Measurements from ENCODE around the gene SLX4IP.
"Not testable (repeated sequence)": the region's sequence is repeated elsewhere in the genome, so short reads cannot be mapped to it uniquely, and the experiment has no call there.

SLX4IP gene

DNA sequence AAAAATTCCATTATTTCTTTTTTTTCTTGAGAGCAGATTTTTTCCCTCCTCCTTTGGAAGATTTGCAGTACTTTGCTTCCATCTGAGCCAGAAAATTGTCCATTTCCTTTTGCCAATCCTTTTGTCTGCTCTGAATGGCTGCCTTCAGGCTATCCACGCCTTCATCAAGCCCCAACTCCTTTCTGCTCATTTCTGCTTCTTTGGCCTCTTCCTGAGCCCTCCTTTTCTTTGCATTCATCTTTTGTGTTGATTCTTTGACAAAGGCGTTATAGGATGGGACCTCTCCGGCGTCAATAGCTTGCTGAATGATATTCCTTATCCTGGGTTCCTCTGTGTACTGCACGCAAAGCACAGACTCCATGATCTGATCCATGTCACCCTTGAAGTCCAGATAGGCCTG, 178.3 kb downstream of the SLX4IP start:
- not testable (repeated sequence) for DNase-seq

- DNase-seq: no peak
These were observed 178.8 kb downstream of the SLX4IP start for GRCh38 chr20:10613911-10614310.

DNA sequence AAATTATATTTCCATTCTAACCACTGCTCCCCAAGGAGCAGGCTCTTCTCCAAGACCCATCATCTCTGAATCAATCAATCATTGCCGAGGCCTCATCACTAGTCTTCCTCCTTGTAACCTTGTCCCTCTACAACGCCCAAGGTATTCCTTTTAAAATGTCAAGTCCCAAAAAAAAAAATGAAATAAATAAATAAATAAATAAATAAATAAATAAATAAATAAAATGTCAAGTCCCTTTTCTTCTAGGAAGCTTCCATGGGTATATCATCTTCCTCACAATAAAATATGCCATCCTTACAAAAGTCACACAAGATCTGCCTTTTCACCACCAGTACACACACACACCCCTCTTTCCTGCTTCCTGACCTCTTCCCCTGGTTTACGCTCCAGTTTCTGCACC, 181.1 kb downstream of the SLX4IP start:
- DNase-seq: no peak

DNA sequence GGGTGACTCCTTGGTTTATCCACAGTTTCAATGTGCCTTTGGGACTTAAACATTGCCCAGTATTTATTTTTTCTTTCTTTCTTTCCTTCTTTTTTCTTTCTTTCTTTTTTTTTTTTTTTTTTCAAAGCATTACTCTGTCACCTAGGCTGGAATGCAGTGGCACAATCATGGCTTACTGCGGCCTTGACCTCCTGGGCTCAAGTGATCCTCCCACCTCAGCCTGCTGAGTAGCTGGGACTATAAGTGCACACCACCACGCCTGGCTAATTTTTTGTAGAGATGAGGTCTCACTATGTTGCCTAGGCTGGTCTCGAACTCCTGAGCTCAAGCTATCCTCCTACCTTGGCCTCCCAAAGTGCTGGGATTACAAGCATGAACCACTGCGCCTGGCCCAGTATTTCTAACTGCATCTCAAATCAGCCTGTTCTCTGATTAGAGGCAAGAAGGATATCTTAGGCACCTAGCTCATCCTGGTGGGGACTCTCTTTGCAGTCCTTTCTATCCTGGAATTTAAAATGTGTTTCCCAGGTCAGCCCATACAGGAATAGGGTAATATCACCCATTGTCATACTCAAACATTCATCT, 182.5 kb downstream of the SLX4IP start:
- DNase-seq: not testable (repeated sequence)

DNA sequence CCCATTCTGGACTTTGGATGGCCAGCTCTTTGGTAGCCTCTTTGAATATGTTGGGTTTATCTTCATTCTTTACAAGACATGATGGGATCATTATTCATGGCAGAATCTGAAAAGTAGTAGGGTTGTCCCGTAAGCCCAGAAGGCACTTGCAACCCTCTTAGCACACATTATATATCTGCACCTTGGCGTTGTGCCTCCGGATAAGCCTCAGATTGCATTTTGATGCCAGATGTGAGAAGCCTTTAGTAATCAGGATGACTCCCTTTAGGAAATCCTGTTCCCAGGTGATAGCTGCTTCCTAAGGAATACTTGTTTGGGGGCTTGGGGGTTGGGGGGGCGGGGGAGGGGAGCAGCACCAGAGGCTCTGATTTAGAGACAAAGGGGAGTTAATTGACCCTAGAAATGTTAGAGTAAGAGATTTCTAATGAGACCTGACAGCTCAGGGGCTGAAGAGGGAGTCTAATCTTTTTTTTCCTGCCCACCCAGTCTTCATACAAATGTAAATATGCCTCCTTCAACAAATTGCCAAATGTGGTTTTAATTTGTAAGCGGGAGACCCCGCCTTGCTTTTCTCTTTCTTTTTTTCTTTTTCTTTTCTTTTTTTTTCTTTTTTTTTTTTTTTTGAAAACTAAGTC, 183.6 kb downstream of the SLX4IP start:
- no peak for DNase-seq

- no peak for DNase-seq
These were observed 184.3 kb downstream of the SLX4IP start for GRCh38 chr20:10619427-10619826.

- no peak for DNase-seq
These were observed 186.0 kb downstream of the SLX4IP start for GRCh38 chr20:10621149-10621548.

DNA sequence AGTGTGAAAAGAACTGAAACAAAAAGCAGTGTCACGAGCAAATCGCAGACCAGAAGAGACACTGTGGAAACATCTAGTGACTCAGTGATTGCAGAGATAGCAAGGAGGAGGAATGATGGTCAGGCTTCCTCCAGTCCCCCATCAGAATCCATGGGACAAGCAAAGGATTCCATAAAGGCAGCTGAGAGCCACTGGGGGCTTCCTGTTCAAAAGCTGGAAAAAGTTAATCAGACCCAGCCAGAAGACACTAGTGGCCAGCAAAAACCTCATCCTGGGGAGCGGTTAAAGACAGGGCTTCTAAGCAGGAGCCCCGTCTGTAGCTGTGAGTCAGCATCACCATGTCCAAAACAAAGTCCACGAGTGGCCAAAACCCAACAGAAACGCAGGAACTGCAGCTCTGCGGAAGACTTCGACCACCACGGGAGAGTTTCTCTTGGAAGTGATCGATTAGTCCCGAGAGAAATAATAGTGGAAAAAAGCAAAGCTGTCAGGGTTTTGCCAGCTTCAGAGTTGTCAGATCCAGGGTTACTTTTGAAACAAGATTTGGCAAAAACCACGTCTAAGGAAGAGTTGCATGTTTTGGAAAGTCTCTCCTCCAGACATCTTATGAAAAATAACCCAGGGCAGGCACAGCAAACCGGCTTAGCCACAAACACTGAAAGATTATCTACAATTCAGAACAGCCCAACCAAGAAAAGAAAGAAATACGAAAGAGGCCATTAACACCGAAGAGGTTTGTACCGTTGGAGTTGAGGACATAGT, 187.7 kb downstream of the SLX4IP start:
- no peak for DNase-seq

- no peak for DNase-seq
These were observed 190.5 kb downstream of the SLX4IP start for GRCh38 chr20:10625641-10626040.

GRCh38 chr20:10626896-10627295, 191.8 kb downstream of the SLX4IP start:
- no peak for DNase-seq

DNA sequence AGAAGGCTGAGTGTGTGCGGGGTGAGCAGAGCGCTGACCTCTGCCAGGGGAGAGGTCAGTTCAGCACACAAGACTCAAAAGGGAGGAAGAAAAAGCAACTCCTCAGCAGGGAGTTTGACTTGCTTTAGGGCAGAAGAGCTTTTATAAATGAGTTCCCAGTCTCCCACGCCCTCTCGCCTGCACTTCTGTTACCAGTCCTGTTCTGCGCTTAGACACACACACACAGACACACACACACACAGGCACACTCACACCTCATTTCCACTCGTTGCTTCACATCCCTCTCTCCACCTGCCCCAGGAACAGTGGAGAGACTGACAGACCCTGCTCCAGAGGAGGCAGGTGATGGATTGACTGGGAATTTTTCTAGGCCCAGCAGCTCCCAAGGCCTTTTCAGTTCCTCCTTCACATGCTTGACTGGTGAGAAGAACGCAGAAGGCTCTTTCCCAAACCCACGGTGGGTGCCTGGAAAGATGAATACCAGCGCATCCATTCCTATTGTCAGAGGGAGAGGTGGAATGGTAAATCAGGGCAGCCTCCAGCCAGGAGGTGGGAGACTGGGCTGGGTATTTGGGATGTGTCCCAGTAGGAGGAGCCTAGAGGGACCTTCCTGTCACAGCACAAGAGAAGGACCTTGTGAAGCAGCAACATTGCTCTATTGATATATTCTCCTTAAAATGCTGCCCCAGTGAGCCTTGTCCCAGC, 195.0 kb downstream of the SLX4IP start:
- DNase-seq: no peak

DNA sequence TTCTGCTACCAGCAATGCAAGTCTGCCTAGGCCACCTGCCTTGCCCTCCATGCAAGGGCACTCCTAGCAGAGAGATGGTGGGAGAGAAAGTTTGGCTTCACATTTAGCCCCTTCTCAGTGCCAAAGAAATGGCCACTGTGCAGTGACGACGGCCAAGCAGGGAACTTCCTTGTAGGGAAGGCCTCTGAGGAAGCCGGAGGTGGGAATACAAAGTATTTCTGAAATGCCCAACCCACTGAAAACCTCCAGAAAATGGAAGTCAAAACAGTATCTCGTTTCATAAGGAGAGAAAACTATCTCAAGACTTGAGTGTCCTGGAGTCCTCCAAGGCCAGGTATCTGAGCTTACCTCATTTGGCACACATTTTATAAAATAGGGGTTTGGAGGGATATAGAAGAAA, 196.0 kb downstream of the SLX4IP start:
- DNase-seq: no peak

DNA sequence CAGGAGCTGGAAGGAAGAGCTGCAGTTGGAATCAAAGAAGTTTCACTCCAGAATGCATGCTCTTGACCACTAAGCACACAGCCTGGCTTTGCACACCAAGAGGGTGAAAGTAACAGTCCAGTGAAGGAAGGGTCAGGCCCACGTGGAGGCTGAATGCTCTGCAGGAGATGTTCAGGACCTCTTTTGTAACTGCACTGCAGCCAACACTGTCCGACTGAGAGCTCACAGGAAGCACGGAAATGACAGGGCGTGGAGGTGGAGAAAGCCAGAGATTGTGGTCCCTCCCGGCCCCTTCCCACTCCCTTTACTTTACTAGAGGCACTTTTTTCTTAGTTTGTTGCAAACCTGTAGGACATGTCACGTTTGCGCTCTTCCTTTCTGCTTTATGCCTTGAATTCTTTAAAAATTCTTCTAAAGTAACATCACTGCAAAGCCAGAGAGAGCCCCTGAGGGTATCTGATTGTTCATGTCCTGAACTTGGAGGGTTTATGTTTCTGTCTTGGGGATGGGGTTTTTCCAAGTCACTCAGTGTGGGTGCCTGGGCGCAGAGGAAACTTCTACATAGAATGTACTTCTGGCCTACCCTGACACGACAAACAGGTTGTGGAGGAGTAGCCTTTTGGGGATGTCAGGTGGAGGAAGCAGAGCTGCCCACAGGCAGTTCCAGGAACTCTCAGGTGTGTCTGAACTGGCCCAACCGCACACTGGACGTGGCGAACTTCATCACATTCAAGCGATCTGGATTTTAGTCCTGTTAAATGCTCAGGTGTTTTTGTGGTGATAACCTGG, 197.8 kb downstream of the SLX4IP start:
- no peak for DNase-seq

GRCh38 chr20:10633718-10634117, 198.6 kb downstream of the SLX4IP start:
- DNase-seq: no peak

DNA sequence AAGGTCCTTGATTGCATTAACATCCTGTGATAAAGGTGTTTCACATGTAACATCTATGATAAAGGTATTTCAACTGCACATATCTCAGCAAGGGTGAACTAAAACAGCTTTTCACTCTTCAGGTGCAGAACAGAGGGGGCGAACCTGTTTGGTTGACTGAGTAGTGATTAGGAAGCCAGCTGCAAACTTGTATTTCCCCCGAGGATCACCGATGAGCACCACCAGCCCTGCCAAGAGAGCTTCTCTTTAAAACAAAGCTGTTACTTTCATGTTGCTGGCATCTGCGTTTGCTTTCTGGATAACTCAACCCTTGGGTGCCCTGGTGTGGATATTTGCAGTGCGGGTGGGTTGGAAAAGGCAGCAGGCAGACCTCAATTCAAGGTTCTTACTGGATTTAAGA, 199.1 kb downstream of the SLX4IP start:
- no peak for DNase-seq

DNA sequence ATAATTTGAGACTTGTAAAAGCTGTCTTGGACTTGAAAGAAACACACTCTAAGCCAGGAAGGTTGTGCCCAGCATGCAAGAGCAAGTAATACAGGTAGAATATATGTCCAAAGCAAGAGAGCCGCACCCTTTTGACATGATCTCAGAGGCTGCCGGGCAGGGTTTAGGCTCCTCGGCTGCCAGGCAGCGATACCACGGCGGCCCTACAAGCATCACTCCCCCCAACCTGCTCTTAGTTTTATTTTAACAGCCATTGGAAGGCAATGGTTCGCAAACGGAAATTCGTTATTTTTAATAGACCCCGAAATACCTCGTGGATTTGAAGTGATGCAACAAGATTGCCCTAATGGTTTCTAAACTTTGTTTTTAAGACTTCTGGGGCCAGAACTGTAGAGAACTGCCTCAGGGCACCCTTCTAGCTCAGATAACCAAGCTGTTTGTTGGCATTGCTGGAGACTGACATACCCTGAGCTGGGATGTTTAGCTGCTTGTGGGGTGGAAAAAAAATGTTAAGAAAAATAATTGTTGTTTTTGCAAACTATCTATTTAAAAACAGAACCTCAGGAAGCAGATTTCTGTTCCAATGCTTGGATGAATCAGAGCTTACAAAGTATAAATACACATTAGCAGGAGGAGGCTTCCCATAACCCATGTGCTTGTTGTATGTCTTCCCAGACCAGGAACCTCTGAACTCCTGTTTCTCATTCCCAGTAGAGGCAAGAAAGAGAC, 199.7 kb downstream of the SLX4IP start:
- no peak for DNase-seq

GRCh38 chr20:10635476-10636208, 200.5 kb downstream of the SLX4IP start:
- no peak for DNase-seq

GRCh38 chr20:10636326-10636818, 201.3 kb downstream of the SLX4IP start:
- no peak for DNase-seq

GRCh38 chr20:10637031-10637559, 202.0 kb downstream of the SLX4IP start:
- DNase-seq: no peak

- no peak for DNase-seq
These were observed 202.5 kb downstream of the SLX4IP start for GRCh38 chr20:10637563-10637962.

All from NCI-H1105 (cell line).